ENCODE data around the gene ZNF638.
A peak's percentile ranks its signal among the peaks of the same experiment; 100 is the strongest.

Gene ZNF638

GRCh38 chr2:71467180-71467815 is 135.7 kb downstream of the ZNF638 start:
- Histone ChIP-seq H3K27me3 (no peaks in the 10 kb centered on the region), H3K4me3 (ENCODE audit: low read depth in 1 of 2, low read length in 1 of 2) (peak overlapping the region; percentile 67 to 72), H3K36me3 (peaks cover 41% of the 10 kb centered on the region), H3K4me1 (ENCODE audit: control insufficient read depth in 1 of 2, insufficient read depth in 1 of 2, low read depth in 1 of 2, low read length in 1 of 2) (peaks cover 93 to 98% of the 10 kb centered on the region in 2 experiments), H3K9me3 (no peaks in the 10 kb centered on the region), H3K27ac (peak overlapping the region; percentile 81)
- TF ChIP-seq CTCF (IDR thresholded peaks at IDR 0.05), result no peak

GRCh38 chr2:71468279-71469015 is 136.9 kb downstream of the ZNF638 start:
- peaks cover 30% of the 10 kb centered on the region for H3K36me3 ChIP-seq
- no peaks in the 10 kb centered on the region for H3K27me3 ChIP-seq
- H3K4me3 ChIP-seq (ENCODE audit: low read depth in 1 of 2, low read length in 1 of 2), result no peak overlapping the region
- TF ChIP-seq CTCF (IDR thresholded peaks at IDR 0.05), result no peak
- H3K9me3 ChIP-seq, result no peaks in the 10 kb centered on the region
- H3K4me1 ChIP-seq (ENCODE audit: control insufficient read depth in 1 of 2, insufficient read depth in 1 of 2, low read depth in 1 of 2, low read length in 1 of 2), result peaks cover 97 to 98% of the 10 kb centered on the region in 2 experiments
- peak overlapping the region; percentile 77 for H3K27ac ChIP-seq

GRCh38 chr2:71469403-71470398 is 138.1 kb downstream of the ZNF638 start:
- peaks cover 97 to 98% of the 10 kb centered on the region in 2 experiments for H3K4me1 ChIP-seq (ENCODE audit: control insufficient read depth in 1 of 2, insufficient read depth in 1 of 2, low read depth in 1 of 2, low read length in 1 of 2)
- peak overlapping the region in 1 of 2 experiments; percentile 19 for H3K4me3 ChIP-seq (ENCODE audit: low read depth in 1 of 2, low read length in 1 of 2)
- H3K27ac ChIP-seq, result peak overlapping the region; percentile 77
- no peak for TF ChIP-seq CTCF (IDR thresholded peaks at IDR 0.05)
- H3K36me3 ChIP-seq, result peaks cover 27% of the 10 kb centered on the region
- H3K9me3 ChIP-seq, result no peaks in the 10 kb centered on the region
- H3K27me3 ChIP-seq, result no peaks in the 10 kb centered on the region

- no peak overlapping the region for H3K4me3 ChIP-seq (ENCODE audit: low read depth in 1 of 2, low read length in 1 of 2)
- H3K27ac ChIP-seq, result peak overlapping the region; percentile 95
- TF ChIP-seq CTCF (IDR thresholded peaks at IDR 0.05), result no peak
- H3K4me1 ChIP-seq (ENCODE audit: control insufficient read depth in 1 of 2, insufficient read depth in 1 of 2, low read depth in 1 of 2, low read length in 1 of 2), result peaks cover 97 to 98% of the 10 kb centered on the region in 2 experiments
- H3K9me3 ChIP-seq, result no peaks in the 10 kb centered on the region
- no peaks in the 10 kb centered on the region for H3K27me3 ChIP-seq
- peaks cover 35% of the 10 kb centered on the region for H3K36me3 ChIP-seq
Measured at GRCh38 chr2:71471276-71471675, 139.7 kb downstream of the ZNF638 start.

GRCh38 chr2:71472019-71472418 is 140.4 kb downstream of the ZNF638 start:
- H3K27me3 ChIP-seq, result no peaks in the 10 kb centered on the region
- no peak overlapping the region for H3K4me3 ChIP-seq (ENCODE audit: low read depth in 1 of 2, low read length in 1 of 2)
- H3K36me3 ChIP-seq, result peaks cover 35% of the 10 kb centered on the region
- no peaks in the 10 kb centered on the region for H3K9me3 ChIP-seq
- H3K4me1 ChIP-seq (ENCODE audit: control insufficient read depth in 1 of 2, insufficient read depth in 1 of 2, low read depth in 1 of 2, low read length in 1 of 2), result peaks cover 97 to 98% of the 10 kb centered on the region in 2 experiments
- peak overlapping the region; percentile 95 for H3K27ac ChIP-seq
- TF ChIP-seq CTCF (IDR thresholded peaks at IDR 0.05), result no peak
